HG03097 (cell line): ENCODE data around the gene L1TD1.
"Not testable (repeated sequence)": the region's sequence is repeated elsewhere in the genome, so short reads cannot be mapped to it uniquely, and the experiment has no call there.

Experiments
- ATAC-seq: cut with Tn5 transposase; IDR thresholded peaks from one replicate; pipeline ENCODE4 v1.9.1; 2021; ENCODE audit not compliant: unreplicated experiment, low FRiP score

The L1TD1 gene, protein sequence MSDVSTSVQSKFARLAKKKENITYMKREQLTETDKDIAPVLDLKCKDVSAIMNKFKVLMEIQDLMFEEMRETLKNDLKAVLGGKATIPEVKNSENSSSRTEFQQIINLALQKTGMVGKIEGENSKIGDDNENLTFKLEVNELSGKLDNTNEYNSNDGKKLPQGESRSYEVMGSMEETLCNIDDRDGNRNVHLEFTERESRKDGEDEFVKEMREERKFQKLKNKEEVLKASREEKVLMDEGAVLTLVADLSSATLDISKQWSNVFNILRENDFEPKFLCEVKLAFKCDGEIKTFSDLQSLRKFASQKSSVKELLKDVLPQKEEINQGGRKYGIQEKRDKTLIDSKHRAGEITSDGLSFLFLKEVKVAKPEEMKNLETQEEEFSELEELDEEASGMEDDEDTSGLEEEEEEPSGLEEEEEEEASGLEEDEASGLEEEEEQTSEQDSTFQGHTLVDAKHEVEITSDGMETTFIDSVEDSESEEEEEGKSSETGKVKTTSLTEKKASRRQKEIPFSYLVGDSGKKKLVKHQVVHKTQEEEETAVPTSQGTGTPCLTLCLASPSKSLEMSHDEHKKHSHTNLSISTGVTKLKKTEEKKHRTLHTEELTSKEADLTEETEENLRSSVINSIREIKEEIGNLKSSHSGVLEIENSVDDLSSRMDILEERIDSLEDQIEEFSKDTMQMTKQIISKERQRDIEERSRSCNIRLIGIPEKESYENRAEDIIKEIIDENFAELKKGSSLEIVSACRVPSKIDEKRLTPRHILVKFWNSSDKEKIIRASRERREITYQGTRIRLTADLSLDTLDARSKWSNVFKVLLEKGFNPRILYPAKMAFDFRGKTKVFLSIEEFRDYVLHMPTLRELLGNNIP

GRCh38 chr1:62194651-62195544, at the start of gene L1TD1:
Gene L1TD1, plus strand, starts transcription at chr1:62194849. Its CDS starts 11,780 bp downstream, at chr1:62206629.
- ATAC-seq, result no peak

DNA sequence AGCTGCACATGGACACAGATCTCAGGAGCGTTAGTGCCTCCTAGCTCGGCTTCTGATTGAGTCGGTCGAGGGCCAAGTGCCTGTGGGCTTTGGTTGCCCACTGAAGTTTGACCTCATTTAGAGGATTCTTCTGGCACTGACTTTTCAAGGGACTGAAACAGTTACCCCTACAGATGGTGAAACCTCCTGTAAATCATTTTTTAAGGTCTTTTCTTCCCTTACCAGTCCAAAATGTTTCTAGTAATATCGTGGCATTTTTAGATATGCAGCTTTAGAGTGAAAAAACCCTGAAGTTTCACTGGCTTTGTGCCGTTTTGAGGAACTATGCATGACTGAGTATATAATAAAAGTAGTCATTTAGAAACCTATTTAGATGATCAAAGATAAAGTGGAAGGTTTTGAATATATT, 34.7 kb upstream of the L1TD1 start:
- no peak for ATAC-seq

- no peak for ATAC-seq
Observed at GRCh38 chr1:62161711-62162110, 32.9 kb upstream of the L1TD1 start.

- ATAC-seq, result not testable (repeated sequence)
Observed at GRCh38 chr1:62170380-62170779, 24.3 kb upstream of the L1TD1 start.

DNA sequence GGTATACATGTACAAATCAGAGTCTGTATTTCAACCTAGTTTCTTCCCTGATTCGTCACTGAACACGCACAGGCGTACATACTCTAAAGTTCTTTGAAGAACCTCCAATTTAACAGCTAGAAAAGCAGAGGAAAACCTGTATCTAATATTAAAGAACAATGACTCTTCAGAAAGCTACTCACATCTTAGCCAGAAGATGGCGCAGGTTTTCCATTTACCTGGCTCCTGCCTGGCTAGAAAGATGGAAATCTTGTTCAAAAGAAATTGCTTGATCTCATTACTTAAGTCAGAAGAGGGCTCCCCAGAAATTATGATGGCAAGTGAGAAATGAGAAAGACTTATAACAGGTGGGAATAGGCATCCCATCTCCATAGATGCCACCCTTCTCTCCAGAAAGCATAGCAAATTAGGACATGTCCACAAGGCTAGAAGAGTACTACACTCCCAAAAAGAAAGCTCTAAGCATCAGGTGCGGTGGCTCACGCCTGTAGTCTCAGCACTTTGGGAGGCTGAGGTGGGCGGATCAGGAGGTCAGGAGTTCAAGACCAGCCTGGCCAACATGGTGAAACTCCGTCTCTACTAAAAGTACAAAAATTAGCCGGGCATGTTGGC, 19.0 kb upstream of the L1TD1 start:
- ATAC-seq, result no peak

GRCh38 chr1:62176597-62177312, 17.9 kb upstream of the L1TD1 start:
- ATAC-seq, result no peak

- no peak for ATAC-seq
Observed at GRCh38 chr1:62177621-62178020, 17.0 kb upstream of the L1TD1 start.

- no peak for ATAC-seq
Observed at GRCh38 chr1:62178372-62178771, 16.3 kb upstream of the L1TD1 start.

- ATAC-seq, result not testable (repeated sequence)
Observed at GRCh38 chr1:62180054-62180453, 14.6 kb upstream of the L1TD1 start.

DNA sequence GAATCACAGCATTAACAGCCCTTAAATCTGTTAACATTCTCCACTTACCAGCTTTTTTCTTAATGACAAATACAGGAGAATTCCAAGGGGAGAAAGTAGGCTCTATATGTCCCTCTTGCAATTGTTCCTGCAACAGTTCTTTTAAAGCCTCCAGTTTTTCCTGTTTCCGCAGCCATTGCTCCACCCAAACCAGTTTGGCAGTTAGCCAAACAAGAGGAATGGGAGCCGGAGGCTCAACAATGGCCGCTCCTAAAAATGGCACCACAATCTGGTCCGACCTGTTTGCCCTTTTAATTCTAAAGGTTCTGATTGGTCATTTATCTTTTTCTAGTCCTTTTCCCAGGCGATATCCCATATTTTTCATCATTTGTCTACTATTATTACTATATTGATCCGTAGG, 14.0 kb upstream of the L1TD1 start:
- ATAC-seq, result no peak

GRCh38 chr1:62181532-62181931, 13.1 kb upstream of the L1TD1 start:
- no peak for ATAC-seq

DNA sequence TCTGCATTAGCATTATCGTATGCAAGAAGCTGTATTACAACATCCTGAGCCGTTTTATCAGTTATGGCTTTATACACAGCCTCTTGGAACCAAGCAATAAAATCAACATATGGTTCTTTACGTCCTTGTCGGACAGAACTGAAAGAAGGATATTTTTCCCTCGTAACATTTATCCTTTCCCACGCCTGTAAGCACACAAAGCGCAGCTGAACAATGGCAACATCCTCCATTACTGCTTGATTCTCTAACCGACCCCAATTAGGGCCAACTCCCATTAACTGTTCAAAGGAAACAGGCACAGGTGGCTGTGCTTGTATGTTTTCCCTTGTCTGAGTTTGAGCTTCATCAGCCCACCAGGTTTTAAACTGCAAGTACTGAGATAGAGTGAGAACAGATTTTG, 12.5 kb upstream of the L1TD1 start:
- ATAC-seq, result not testable (repeated sequence)

- not testable (repeated sequence) for ATAC-seq
Observed at GRCh38 chr1:62183164-62184020, 11.3 kb upstream of the L1TD1 start.

DNA sequence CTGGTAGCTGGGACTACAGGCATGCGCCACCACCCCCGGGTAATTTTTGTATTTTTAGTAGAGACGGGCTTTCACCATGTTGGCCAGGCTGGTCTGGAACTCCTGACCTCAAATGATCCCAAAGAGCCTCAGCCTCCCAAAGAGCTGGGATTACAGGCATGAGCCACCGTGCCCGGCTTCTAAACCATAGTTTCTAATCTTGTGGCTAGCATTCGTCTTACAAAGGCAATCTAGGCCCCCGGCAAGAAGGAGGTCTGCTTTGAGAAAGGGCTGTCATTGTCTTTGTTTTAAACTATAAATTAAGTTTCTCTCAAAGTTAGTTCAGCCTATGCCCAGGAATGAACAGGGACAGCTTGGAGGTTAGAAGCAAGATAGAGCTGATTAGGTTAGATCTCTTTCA, 10.3 kb upstream of the L1TD1 start:
- no peak for ATAC-seq

GRCh38 chr1:62185233-62185632, 9.4 kb upstream of the L1TD1 start:
- ATAC-seq, result not testable (repeated sequence)

- ATAC-seq, result no peak
Observed at GRCh38 chr1:62185677-62186076, 9.0 kb upstream of the L1TD1 start.

DNA sequence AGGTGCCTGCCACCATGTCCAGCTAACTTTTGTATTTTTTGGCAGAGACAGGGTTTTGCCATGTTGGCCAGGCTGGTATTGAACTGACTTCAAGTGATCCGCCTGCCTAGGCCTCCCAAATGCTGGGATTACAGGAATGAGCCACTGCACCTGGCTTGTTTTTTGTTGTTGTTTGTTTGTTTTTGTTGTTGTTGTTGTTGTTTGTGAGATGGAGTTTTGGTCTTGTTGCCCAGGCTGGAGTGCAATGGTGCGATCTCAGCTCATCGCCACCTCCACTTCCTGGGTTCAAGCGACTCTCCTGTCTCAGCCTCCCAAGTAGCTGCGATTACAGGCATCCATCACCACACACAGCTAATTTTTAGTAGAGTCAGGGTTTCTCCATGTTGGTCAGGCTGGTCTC, 7.1 kb upstream of the L1TD1 start:
- no peak for ATAC-seq

GRCh38 chr1:62188111-62188510, 6.5 kb upstream of the L1TD1 start:
- ATAC-seq, result no peak
